Measurements from ENCODE around the gene CRAMP1. TPM values are rescaled to one million over a fixed set of nuclear protein-coding genes. Genes with fewer than 3 reads are reported as not detected.

The CRAMP1 gene
- total RNA-seq, 1 donor from 2014 or later = 18.0 TPM

DNA sequence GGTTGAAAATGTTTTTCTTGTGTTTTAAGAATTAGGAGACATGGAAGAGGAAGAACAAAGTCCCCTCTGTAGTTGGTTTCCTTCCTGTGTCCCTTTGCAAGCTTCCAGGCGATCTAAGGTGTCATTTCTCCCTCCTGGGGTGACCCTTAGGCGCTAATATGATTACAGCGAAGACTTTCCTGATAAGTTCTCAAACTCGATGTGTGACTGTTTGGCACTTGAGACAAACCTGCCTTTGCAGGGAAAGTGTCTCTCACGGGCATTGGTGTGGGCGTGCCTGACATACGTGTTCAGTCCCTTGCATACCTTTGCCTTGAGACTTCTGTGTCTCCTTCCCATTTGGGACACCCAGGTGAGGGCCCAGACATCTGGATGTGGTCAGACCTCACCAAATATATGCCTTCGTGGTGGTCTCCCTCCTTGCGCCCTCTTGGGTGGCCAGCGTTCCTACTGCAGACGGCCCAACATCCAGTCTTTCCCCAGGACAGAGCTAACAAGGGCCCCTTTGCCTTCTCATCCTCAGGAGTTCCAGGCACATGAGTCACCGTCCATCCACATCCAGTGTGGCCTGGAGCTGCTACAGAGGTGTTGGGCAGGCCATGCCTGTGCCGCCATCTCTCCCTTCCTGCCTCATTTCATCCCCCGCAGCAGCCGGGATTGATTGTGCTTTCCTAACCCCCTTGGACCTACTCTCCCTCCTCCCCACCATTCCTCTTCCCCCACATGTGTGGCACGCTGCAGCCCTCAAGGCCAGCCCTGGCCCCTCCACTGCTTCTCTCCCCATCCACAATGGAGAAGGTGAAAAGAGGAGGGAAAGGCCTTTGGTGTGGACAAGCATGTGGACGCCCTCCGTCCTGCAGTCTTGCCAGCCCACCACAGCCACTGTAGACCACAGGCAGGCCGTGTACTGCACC lies 62.8 kb downstream of the CRAMP1 start:
- H4K20me1 ChIP-seq (ENCODE audit: insufficient read depth, low read length) = peaks cover 13% of the 10 kb centered on the region
- H3K27me3 ChIP-seq (ENCODE audit: insufficient read depth, low read length) = no peaks in the 10 kb centered on the region
- H3K27ac ChIP-seq (ENCODE audit: low read depth, low read length) = peak overlapping the region; percentile 63
- H3K4me1 ChIP-seq (ENCODE audit: insufficient read depth, low read length) = peaks cover 31% of the 10 kb centered on the region
- FAIRE-seq (no peak), DNase-seq (ENCODE audit: low read depth) (peak; percentile 80)
- H3K9ac ChIP-seq (ENCODE audit: low read length) = peak overlapping the region; percentile 22
- H2AFZ ChIP-seq (ENCODE audit: low read depth, low read length) = peak overlapping the region; percentile 13
- no peaks in the 10 kb centered on the region for H3K9me3 Mint-ChIP-seq (ENCODE audit: unreplicated experiment)
- no peak for TF ChIP-seq EZH2 (IDR thresholded peaks at IDR 0.05; ENCODE audit: insufficient read depth, low read length)
- TF ChIP-seq, protein P1, sequence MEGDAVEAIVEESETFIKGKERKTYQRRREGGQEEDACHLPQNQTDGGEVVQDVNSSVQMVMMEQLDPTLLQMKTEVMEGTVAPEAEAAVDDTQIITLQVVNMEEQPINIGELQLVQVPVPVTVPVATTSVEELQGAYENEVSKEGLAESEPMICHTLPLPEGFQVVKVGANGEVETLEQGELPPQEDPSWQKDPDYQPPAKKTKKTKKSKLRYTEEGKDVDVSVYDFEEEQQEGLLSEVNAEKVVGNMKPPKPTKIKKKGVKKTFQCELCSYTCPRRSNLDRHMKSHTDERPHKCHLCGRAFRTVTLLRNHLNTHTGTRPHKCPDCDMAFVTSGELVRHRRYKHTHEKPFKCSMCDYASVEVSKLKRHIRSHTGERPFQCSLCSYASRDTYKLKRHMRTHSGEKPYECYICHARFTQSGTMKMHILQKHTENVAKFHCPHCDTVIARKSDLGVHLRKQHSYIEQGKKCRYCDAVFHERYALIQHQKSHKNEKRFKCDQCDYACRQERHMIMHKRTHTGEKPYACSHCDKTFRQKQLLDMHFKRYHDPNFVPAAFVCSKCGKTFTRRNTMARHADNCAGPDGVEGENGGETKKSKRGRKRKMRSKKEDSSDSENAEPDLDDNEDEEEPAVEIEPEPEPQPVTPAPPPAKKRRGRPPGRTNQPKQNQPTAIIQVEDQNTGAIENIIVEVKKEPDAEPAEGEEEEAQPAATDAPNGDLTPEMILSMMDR (IDR thresholded peaks at IDR 0.05; ENCODE audit: insufficient read depth, low read depth, low read length) = no peak
- no peak overlapping the region for H3K4me3 ChIP-seq (ENCODE audit: insufficient read depth, low read depth, low read length)
- peak overlapping the region; percentile 67 for H3K4me2 ChIP-seq (ENCODE audit: low read length)
- H3K36me3 ChIP-seq (ENCODE audit: insufficient read depth, low read length) = peaks cover 11% of the 10 kb centered on the region
- H3K9me3 ChIP-seq (ENCODE audit: insufficient read depth, low read depth, low read length) = no peaks in the 10 kb centered on the region
- peak overlapping the region; percentile 71 for H3K4me3 Mint-ChIP-seq (ENCODE audit: unreplicated experiment)
- H3K27me3 Mint-ChIP-seq (ENCODE audit: low read depth, unreplicated experiment) = no peaks in the 10 kb centered on the region
- peaks cover 20% of the 10 kb centered on the region for H3K4me1 Mint-ChIP-seq (ENCODE audit: low read depth, unreplicated experiment)
- H3K36me3 Mint-ChIP-seq (ENCODE audit: low read depth, unreplicated experiment) = peaks cover 30% of the 10 kb centered on the region
- peak overlapping the region; percentile 93 for H3K27ac Mint-ChIP-seq (ENCODE audit: unreplicated experiment)
- H3K79me2 ChIP-seq (ENCODE audit: insufficient read depth, low read length) = peaks cover 18% of the 10 kb centered on the region

DNA sequence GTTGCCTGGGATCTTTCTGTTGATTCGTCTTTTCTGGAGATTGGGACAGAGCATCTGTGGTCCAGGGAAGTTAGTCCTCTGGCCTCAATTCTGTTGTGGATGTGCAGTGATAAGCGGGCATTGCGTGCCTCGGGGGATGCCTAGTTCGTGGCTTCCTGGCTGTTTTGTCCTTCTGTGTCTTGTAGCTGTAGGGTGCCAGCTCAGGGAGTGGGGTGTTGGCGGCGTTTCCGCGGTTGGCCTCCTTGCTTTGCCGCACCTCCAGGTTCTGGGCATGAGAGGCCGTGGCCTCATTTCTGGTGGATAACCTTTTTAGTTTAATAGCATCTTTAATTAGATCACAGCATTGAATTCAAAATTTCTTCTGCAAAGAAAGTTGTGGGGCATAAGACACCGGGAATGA lies 64.5 kb downstream of the CRAMP1 start:
- H3K27me3 Mint-ChIP-seq (ENCODE audit: low read depth, unreplicated experiment) = no peaks in the 10 kb centered on the region
- H3K4me3 ChIP-seq (ENCODE audit: insufficient read depth, low read depth, low read length) = no peak overlapping the region

More for the DNA sequence above, 64.5 kb downstream of the CRAMP1 start:
- Mint-ChIP-seq H3K4me3 (ENCODE audit: unreplicated experiment) (peak overlapping the region; percentile 74), H3K9me3 (ENCODE audit: unreplicated experiment) (no peaks in the 10 kb centered on the region), H3K27ac (ENCODE audit: unreplicated experiment) (peak overlapping the region; percentile 24), H3K36me3 (ENCODE audit: low read depth, unreplicated experiment) (peaks cover 25% of the 10 kb centered on the region), H3K4me1 (ENCODE audit: low read depth, unreplicated experiment) (peaks cover 33% of the 10 kb centered on the region)
- no peaks in the 10 kb centered on the region for H3K27me3 ChIP-seq (ENCODE audit: insufficient read depth, low read length)
- peaks cover 43% of the 10 kb centered on the region for H3K4me1 ChIP-seq (ENCODE audit: insufficient read depth, low read length)
- no peak overlapping the region for H3K27ac ChIP-seq (ENCODE audit: low read depth, low read length)
- peaks cover 28% of the 10 kb centered on the region for H4K20me1 ChIP-seq (ENCODE audit: insufficient read depth, low read length)
- no peak for FAIRE-seq
- no peaks in the 10 kb centered on the region for H3K9me3 ChIP-seq (ENCODE audit: insufficient read depth, low read depth, low read length)
- no peak overlapping the region for H3K4me2 ChIP-seq (ENCODE audit: low read length)
- no peak overlapping the region for H2AFZ ChIP-seq (ENCODE audit: low read depth, low read length)
- peaks cover 8% of the 10 kb centered on the region for H3K36me3 ChIP-seq (ENCODE audit: insufficient read depth, low read length)
- DNase-seq (ENCODE audit: low read depth) = no peak
- TF ChIP-seq, protein P1 (IDR thresholded peaks at IDR 0.05; ENCODE audit: insufficient read depth, low read depth, low read length) = no peak
- TF ChIP-seq EZH2 (IDR thresholded peaks at IDR 0.05; ENCODE audit: insufficient read depth, low read length) = no peak
- H3K9ac ChIP-seq (ENCODE audit: low read length) = no peak overlapping the region
- H3K79me2 ChIP-seq (ENCODE audit: insufficient read depth, low read length) = peaks cover 34% of the 10 kb centered on the region
